HepG2 (cell line): ENCODE data around the gene DUSP9. TPM values are rescaled to one million over a fixed set of nuclear protein-coding genes. Genes with fewer than 3 reads are reported as not detected.

Source experiments
- ATAC-seq: fragments of 200-7000 bp; cut with Tn5 transposase; 3 replicates; pipeline ENCODE4 v1.9.1; 2020; ENCODE audit warnings: mild to moderate bottlenecking, moderate library complexity
- BruUV-seq: library from RNA; stranded (reverse); fragments of 400-500 nt; replicated peaks from 2 replicates; lab custom pipeline; 2021; lab: Mats Ljungman, UMichigan
- CTCF ChIA-PET: fragments of 300-600 bp; formaldehyde crosslinking; extraction: SDS; loops from one replicate; lab custom pipeline; 2021; ENCODE audit warnings: low total read pairs, inconsistent platforms, low intra/inter-chr PET ratio; lab: Yijun Ruan, JAX
- POLR2A ChIA-PET: fragments of 350-600 bp; sonication (Branson Sonifier 250); formaldehyde crosslinking; loops from one replicate; lab custom pipeline; 2020; ENCODE audit warnings: antibody characterized with exemption, inconsistent platforms; lab: Yijun Ruan, JAX
- DNase-seq: peaks from one replicate; pipeline ENCODE4 v3.0.0-alpha.2; 2015; ENCODE audit warnings: low spot score
- FAIRE-seq: peaks from 3 replicates; lab custom pipeline; 2011; peaks lifted over from hg19 to GRCh38; lab: Jason Lieb, UNC
- H2AFZ ChIP-seq: one replicate; pipeline ENCODE4 v1.6.1; 2011; ENCODE audit warnings: low read length, inconsistent platforms
- H3K27ac ChIP-seq: fragments of 300-600 bp; 3 replicates; pipeline ENCODE4 v1.8.0; 2011; ENCODE audit warnings: mixed run types, mild to moderate bottlenecking, mixed read lengths, low read length, inconsistent platforms; ENCODE audit not compliant: insufficient read depth; ENCODE audit errors: extremely low read length
- H3K27me3 ChIP-seq, 2 experiments: fragments of 200-600 bp in 1 of 2; 2 replicates in 1 of 2; 3 replicates in 1 of 2; pipeline versions ENCODE4 v1.6.0 to v1.8.0; 2011; ENCODE audit warnings: low read length in 2 of 2, mild to moderate bottlenecking in 2 of 2, moderate library complexity in 2 of 2, inconsistent platforms in 1 of 2; ENCODE audit not compliant: insufficient read depth in 2 of 2, control insufficient read depth in 1 of 2
- H3K36me3 ChIP-seq, 2 experiments: fragments of 200-600 bp in 1 of 2; replicated peaks in 1 of 2; 2 replicates in 1 of 2; 3 replicates in 1 of 2; pipeline versions ENCODE4 v1.5.1 to v1.8.0; 2011; ENCODE audit warnings: low read length in 2 of 2, inconsistent platforms in 1 of 2; ENCODE audit not compliant: insufficient read depth in 2 of 2, control insufficient read depth in 1 of 2
- H3K4me1 ChIP-seq: 2 replicates; pipeline ENCODE4 v1.5.1; 2012; ENCODE audit warnings: low read length, inconsistent platforms; ENCODE audit not compliant: insufficient read depth
- H3K4me2 ChIP-seq: 2 replicates; pipeline ENCODE4 v1.6.0; 2011; ENCODE audit warnings: low read depth, low read length, inconsistent platforms
- H3K4me3 ChIP-seq, 3 experiments: fragments of 200-600 bp in 1 of 3; sonication (generic), shearing (Covaris generic) in 1 of 3; replicated peaks in 1 of 3; 2 replicates each; pipeline ENCODE4 v1.5.1; 2011 to 2016; ENCODE audit warnings: low read length in 3 of 3, inconsistent platforms in 2 of 3, low read depth in 2 of 3, mild to moderate bottlenecking in 2 of 3, control low read depth in 1 of 3, mixed read lengths in 1 of 3; ENCODE audit not compliant: insufficient read depth in 1 of 3
- H3K79me2 ChIP-seq: one replicate; pipeline ENCODE4 v1.6.1; 2011; ENCODE audit warnings: low read length, inconsistent platforms; ENCODE audit not compliant: insufficient read depth
- H3K9ac ChIP-seq: 2 replicates; pipeline ENCODE4 v1.6.0; 2011; ENCODE audit warnings: mild to moderate bottlenecking, low read depth, low read length, inconsistent platforms; ENCODE audit not compliant: insufficient read depth
- H3K9me3 ChIP-seq: 2 replicates; pipeline ENCODE4 v1.5.1; 2012; ENCODE audit warnings: mild to moderate bottlenecking, low read length
- H4K20me1 ChIP-seq: 2 replicates; pipeline ENCODE4 v1.6.0; 2011; ENCODE audit warnings: inconsistent platforms, mild to moderate bottlenecking, low read length, moderate library complexity; ENCODE audit not compliant: insufficient read depth
- ATF7 ChIP-seq, 2 experiments: fragments of 450-650 bp in 1 of 2; sonication (generic) in 1 of 2; formaldehyde crosslinking in 1 of 2; IDR thresholded peaks; 2 replicates each; pipeline versions ENCODE4 v1.4.0 to v1.6.1; 2016 to 2020; ENCODE audit warnings: antibody characterized with exemption in 1 of 2, mild to moderate bottlenecking in 1 of 2, missing genetic modification reagents in 1 of 2
- HNRNPLL ChIP-seq: fragments of 200-400 bp; formaldehyde crosslinking; IDR thresholded peaks from 2 replicates; pipeline ENCODE4 v1.6.1; 2017; ENCODE audit warnings: mild to moderate bottlenecking, low read depth, low read length; ENCODE audit not compliant: poor library complexity, severe bottlenecking
- IRF1 ChIP-seq: sonication (generic); formaldehyde crosslinking; IDR thresholded peaks from 2 replicates; pipeline ENCODE4 v1.4.0; 2020; ENCODE audit warnings: low read depth, mild to moderate bottlenecking, missing genetic modification reagents
- RARA ChIP-seq: IDR thresholded peaks from 2 replicates; pipeline ENCODE4 v1.6.1; 2016; ENCODE audit warnings: missing genetic modification reagents, missing compliant biosample characterization
- REL ChIP-seq: sonication (generic); formaldehyde crosslinking; conservative IDR thresholded peaks from 2 replicates; pipeline ENCODE4 v1.8.0; 2022; ENCODE audit warnings: mild to moderate bottlenecking, missing genetic modification reagents, moderate library complexity
- RFX5 ChIP-seq: IDR thresholded peaks from 2 replicates; pipeline ENCODE4 v1.6.1; 2011; ENCODE audit warnings: low read depth, low read length, improper control_type of control experiment
- RXRB ChIP-seq: IDR thresholded peaks from 2 replicates; pipeline ENCODE4 v1.6.1; 2016; ENCODE audit warnings: borderline replicate concordance, missing genetic modification reagents, missing compliant biosample characterization
- SPEN ChIP-seq: sonication (generic); formaldehyde crosslinking; IDR thresholded peaks from 2 replicates; pipeline ENCODE4 v1.5.1; 2020; ENCODE audit warnings: low read depth, mild to moderate bottlenecking, missing genetic modification reagents
- ZFP82 ChIP-seq: sonication (generic); formaldehyde crosslinking; IDR thresholded peaks from 2 replicates; pipeline ENCODE4 v1.5.1; 2020; ENCODE audit warnings: mild to moderate bottlenecking, missing genetic modification reagents, borderline replicate concordance
- ZNF143 ChIP-seq: sonication (generic); formaldehyde crosslinking; IDR thresholded peaks from 2 replicates; pipeline ENCODE4 v1.4.0; 2020; ENCODE audit warnings: missing genetic modification reagents
- ZNF761 ChIP-seq: sonication (generic); formaldehyde crosslinking; conservative IDR thresholded peaks from 2 replicates; pipeline ENCODE4 v1.4.0; 2020; ENCODE audit warnings: mild to moderate bottlenecking, missing genetic modification reagents
- WGBS: methylation state at CpG from one replicate; pipeline ENCODE4 v1.1.6; 2017; ENCODE audit warnings: low lambda C conversion rate; 5-methylcytosine and 5-hydroxymethylcytosine counted together
- in situ Hi-C: cut with HindIII; loops from 2 replicates; pipeline ENCODE4 v1.10.0; 2017; ENCODE audit warnings: low pct_unique_long_range_greater_than_20kb; ENCODE audit not compliant: extremely low pct_ligation_motif_present
- intact Hi-C: fragments of 100-400 bp; cut with micrococcal nuclease; formaldehyde crosslinking; loops from one replicate; pipeline ENCODE4 v1.10.0; 2022; ENCODE audit not compliant: unreplicated experiment
- polyA plus RNA-seq, 8 experiments: library from polyadenylated mRNA; depleted of rRNA in 3 of 8; stranded (reverse) in 7 of 8; unstranded in 1 of 8; fragments of >200 nt; fragmentation: Illumina TruSeq in 4 of 8; extraction: Trizol in 4 of 8; gene quantifications; 2 replicates each; pipeline versions ENCODE4 v1.2.1 to v1.2.3, GENCODE V29; 2011 to 2016; ENCODE audit warnings: low read depth in 4 of 8, missing spikeins in 1 of 8, mixed read lengths in 1 of 8; ENCODE audit not compliant: insufficient read depth in 1 of 8
- total RNA-seq, 5 experiments: library from RNA; depleted of rRNA; stranded (reverse); fragments of >200 nt; fragmentation: Illumina TruSeq; extraction: Trizol; gene quantifications; 2 replicates each; pipeline ENCODE4 v1.2.3, GENCODE V29; 2016; ENCODE audit warnings: low read depth in 1 of 5
- TF ChIP-seq, protein P1 (sequence below): sonication (generic); formaldehyde crosslinking; IDR thresholded peaks from 2 replicates; pipeline ENCODE4 v1.4.0; 2020; ENCODE audit warnings: mild to moderate bottlenecking, missing genetic modification reagents, borderline replicate concordance
- TF ChIP-seq, protein P2 (sequence below): sonication (generic); formaldehyde crosslinking; IDR thresholded peaks from 2 replicates; pipeline ENCODE4 v1.8.1; 2023; ENCODE audit warnings: missing genetic modification reagents, inconsistent platforms, borderline replicate concordance

DUSP9 gene
- total and polyA plus RNA-seq, 2 of the 13 experiments (the other 11 are each of a cell fraction or from before 2014, with no cell fraction given), result 235 to 435 TPM

DNA sequence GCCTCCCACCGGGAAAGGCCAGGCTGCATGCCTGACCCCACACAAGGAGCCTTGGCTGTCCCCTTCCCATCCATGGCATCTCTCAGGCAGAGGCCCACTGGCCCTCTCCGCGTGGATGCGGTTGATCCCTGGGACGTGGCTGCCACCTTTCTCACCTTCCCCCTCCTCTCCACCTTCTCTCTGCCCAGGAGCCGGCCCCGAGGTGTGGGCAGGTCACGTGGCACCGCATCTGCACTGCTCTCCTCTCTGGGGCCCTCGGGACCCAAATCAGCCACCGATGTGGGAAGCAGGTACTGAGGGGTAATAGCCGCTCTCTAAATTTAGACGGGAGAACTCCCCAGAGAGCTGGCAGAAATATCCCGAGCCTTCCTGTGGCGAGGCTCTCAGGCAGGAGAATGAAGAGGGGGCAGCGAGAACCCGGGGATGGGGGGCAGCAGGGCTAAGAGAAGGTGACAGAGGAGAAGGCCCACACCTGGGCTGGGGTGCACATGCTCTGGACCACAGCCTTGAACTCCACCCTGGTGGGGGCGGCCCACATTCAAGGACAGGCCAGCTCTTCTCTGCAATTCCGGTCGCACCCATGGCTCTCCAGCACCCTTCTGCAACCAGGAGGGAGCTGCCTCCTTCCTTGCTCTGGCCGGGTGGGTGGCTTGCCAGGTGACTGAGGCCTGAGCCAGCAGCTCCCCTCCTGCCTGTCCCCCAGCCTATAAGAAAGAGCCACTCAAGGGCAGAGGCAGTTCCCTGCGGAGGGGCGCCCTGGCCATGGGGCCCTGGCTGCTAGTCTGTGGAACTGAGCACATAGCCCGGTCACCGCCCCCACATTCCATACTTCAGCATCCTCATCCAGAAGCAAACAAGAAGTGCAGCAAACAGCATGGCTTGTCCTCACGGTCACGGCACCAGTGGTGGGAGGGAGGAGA is 9.6 kb upstream of the DUSP9 start:
- ChIA-PET POLR2A (interaction anchor here (1.6 to 4.2 kb wide), 4 partner anchors 10 to 38 kb away, joined by 4 to 156 read pairs (median 42); partner anchors contain the start of gene DUSP9), CTCF (interaction anchor here (1.1 to 3.1 kb wide), 2 partner anchors 25 to 27 kb away, joined by 4 to 21 read pairs; no protein-coding TSS in a partner anchor)
- H4K20me1 ChIP-seq, result no peaks in the 10 kb centered on the region
- in situ Hi-C loops (no loop called here), intact Hi-C loops (loop anchor here (2.0 kb wide), 1 partner anchor 15 kb away; no protein-coding TSS in a partner anchor)
- peak; percentile 65 for ATAC-seq
- peak; percentile 44 for DNase-seq
- H3K27ac ChIP-seq, result no peak overlapping the region
- H3K27me3 ChIP-seq, result no peaks in the 10 kb centered on the region
- H3K9ac ChIP-seq, result no peak overlapping the region
- H3K4me1 ChIP-seq, result peaks cover 78% of the 10 kb centered on the region
- H3K9me3 ChIP-seq, result no peaks in the 10 kb centered on the region
- H3K79me2 ChIP-seq, result no peaks in the 10 kb centered on the region
- peak overlapping the region; percentile 46 for H3K4me2 ChIP-seq
- H3K4me3 ChIP-seq, result no peak overlapping the region; a peak in 1 of 6 replicates
- peak; percentile 67 for FAIRE-seq
- 64% methylated on average over 5 of the region's 27 CpGs for WGBS
- no peak overlapping the region for H2AFZ ChIP-seq
- BruUV-seq, result no TSS peak
- no peaks in the 10 kb centered on the region for H3K36me3 ChIP-seq
- TF ChIP-seq, protein P1, sequence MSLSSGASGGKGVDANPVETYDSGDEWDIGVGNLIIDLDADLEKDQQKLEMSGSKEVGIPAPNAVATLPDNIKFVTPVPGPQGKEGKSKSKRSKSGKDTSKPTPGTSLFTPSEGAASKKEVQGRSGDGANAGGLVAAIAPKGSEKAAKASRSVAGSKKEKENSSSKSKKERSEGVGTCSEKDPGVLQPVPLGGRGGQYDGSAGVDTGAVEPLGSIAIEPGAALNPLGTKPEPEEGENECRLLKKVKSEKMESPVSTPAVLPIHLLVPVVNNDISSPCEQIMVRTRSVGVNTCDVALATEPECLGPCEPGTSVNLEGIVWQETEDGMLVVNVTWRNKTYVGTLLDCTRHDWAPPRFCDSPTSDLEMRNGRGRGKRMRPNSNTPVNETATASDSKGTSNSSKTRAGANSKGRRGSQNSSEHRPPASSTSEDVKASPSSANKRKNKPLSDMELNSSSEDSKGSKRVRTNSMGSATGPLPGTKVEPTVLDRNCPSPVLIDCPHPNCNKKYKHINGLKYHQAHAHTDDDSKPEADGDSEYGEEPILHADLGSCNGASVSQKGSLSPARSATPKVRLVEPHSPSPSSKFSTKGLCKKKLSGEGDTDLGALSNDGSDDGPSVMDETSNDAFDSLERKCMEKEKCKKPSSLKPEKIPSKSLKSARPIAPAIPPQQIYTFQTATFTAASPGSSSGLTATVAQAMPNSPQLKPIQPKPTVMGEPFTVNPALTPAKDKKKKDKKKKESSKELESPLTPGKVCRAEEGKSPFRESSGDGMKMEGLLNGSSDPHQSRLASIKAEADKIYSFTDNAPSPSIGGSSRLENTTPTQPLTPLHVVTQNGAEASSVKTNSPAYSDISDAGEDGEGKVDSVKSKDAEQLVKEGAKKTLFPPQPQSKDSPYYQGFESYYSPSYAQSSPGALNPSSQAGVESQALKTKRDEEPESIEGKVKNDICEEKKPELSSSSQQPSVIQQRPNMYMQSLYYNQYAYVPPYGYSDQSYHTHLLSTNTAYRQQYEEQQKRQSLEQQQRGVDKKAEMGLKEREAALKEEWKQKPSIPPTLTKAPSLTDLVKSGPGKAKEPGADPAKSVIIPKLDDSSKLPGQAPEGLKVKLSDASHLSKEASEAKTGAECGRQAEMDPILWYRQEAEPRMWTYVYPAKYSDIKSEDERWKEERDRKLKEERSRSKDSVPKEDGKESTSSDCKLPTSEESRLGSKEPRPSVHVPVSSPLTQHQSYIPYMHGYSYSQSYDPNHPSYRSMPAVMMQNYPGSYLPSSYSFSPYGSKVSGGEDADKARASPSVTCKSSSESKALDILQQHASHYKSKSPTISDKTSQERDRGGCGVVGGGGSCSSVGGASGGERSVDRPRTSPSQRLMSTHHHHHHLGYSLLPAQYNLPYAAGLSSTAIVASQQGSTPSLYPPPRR (CRISPR knock-in tag), result peak; percentile 53; the same call in 1 of the 2 replicates
- TF ChIP-seq RARA (peak; percentile 25; the same call in 1 of the 2 replicates), ATF7 (IDR thresholded peaks at IDR 0.05) (no peak), ATF7 (CRISPR knock-in tag; IDR thresholded peaks at IDR 0.05) (no peak), ZFP82 (CRISPR knock-in tag) (no peak), IRF1 (CRISPR knock-in tag) (no peak), RFX5 (no peak), SPEN (CRISPR knock-in tag) (0 out of 2 replicates have a peak, but pooled peaks have one; percentile 27), ZNF761 (CRISPR knock-in tag) (no peak), REL (CRISPR knock-in tag) (no peak), RXRB (peak; percentile 51), HNRNPLL (no peak), ZNF143 (no peak)
- TF ChIP-seq, protein P2, sequence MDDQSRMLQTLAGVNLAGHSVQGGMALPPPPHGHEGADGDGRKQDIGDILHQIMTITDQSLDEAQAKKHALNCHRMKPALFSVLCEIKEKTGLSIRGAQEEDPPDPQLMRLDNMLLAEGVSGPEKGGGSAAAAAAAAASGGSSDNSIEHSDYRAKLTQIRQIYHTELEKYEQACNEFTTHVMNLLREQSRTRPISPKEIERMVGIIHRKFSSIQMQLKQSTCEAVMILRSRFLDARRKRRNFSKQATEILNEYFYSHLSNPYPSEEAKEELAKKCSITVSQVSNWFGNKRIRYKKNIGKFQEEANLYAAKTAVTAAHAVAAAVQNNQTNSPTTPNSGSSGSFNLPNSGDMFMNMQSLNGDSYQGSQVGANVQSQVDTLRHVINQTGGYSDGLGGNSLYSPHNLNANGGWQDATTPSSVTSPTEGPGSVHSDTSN (CRISPR knock-in tag), result no peak
